ENCODE data around the gene GMPR2. TPM values are rescaled to one million over a fixed set of nuclear protein-coding genes. Genes with fewer than 3 reads are reported as not detected.
A peak's percentile ranks its signal among the peaks of the same experiment; 100 is the strongest.

GMPR2 gene
- total and polyA plus RNA-seq, 8 donors = 63.6 to 117 (median 106) TPM

- no peaks in the 10 kb centered on the region for H3K9me3 ChIP-seq
- H3K27me3 ChIP-seq = no peaks in the 10 kb centered on the region
- TF ChIP-seq CTCF (IDR thresholded peaks at IDR 0.05) = no peak
- peaks cover 0 to 26% of the 10 kb centered on the region in 2 donors for H3K36me3 ChIP-seq
- H3K4me3 ChIP-seq = peak overlapping the region; percentile 80 to 84
- peak overlapping the region; percentile 93 to 99 for H3K27ac ChIP-seq
- H3K4me1 ChIP-seq = peaks cover 21 to 41% of the 10 kb centered on the region in 2 donors
- ATAC-seq = peak; percentile 5
- intact Hi-C loops (cut with DNase I) = no loop called here
- no peak for DNase-seq
These were observed 1.2 kb upstream of the GMPR2 start for GRCh38 chr14:24231263-24232120.

- H3K27me3 ChIP-seq = no peaks in the 10 kb centered on the region
- H3K4me1 ChIP-seq = peaks cover 21 to 41% of the 10 kb centered on the region in 2 donors
- H3K4me3 ChIP-seq = peak within 1 kb of the TSS; percentile 80 to 84
- TF ChIP-seq CTCF (IDR thresholded peaks at IDR 0.05) = no peak
- peak; percentile 92 to 95 (median 94) for DNase-seq
- peak within 1 kb of the TSS; percentile 93 to 99 for H3K27ac ChIP-seq
- peak; percentile 94 for ATAC-seq
- H3K9me3 ChIP-seq = no peaks in the 10 kb centered on the region
- peaks cover 0 to 32% of the 10 kb centered on the region in 2 donors for H3K36me3 ChIP-seq
- intact Hi-C loops (cut with DNase I) = no loop called here
These were observed 546 bp upstream of the GMPR2 start, which contains the start of gene NEDD8 for GRCh38 chr14:24232121-24232644. Gene NEDD8 (minus strand): TSS chr14:24232367. CDS start chr14:24232267, 100 bp downstream.

- intact Hi-C loops (cut with DNase I) = no loop called here
- Histone ChIP-seq H3K9me3 (no peaks in the 10 kb centered on the region), H3K36me3 (peaks cover 0 to 34% of the 10 kb centered on the region in 2 donors), H3K27me3 (no peaks in the 10 kb centered on the region), H3K27ac (peak overlapping the region; percentile 93 to 99), H3K4me1 (peaks cover 21 to 53% of the 10 kb centered on the region in 2 donors), H3K4me3 (peak overlapping the region; percentile 80 to 84)
- no peak for TF ChIP-seq CTCF (IDR thresholded peaks at IDR 0.05)
- ATAC-seq (no peak), DNase-seq (no peak)
These were observed 773 bp downstream of the GMPR2 start for GRCh38 chr14:24233538-24233866.

GRCh38 chr14:24234095-24235005 lies 1.6 kb downstream of the GMPR2 start:
- no peak for ATAC-seq
- H3K27me3 ChIP-seq = no peaks in the 10 kb centered on the region
- TF ChIP-seq CTCF (IDR thresholded peaks at IDR 0.05) = no peak
- intact Hi-C loops (cut with DNase I) = no loop called here
- no peak for DNase-seq
- peak overlapping the region in 1 of 2 donors; percentile 99 for H3K27ac ChIP-seq
- H3K36me3 ChIP-seq = peaks cover 0 to 42% of the 10 kb centered on the region in 2 donors
- peaks cover 23 to 62% of the 10 kb centered on the region in 2 donors for H3K4me1 ChIP-seq
- H3K4me3 ChIP-seq = peak overlapping the region in 1 of 2 donors; percentile 84
- no peaks in the 10 kb centered on the region for H3K9me3 ChIP-seq
